ENCODE measurements around the gene ZNF319.

- TF ChIP-seq POLR2A (IDR thresholded peaks at IDR 0.05) (no peak), EP300 (IDR thresholded peaks at IDR 0.05) (no peak)
- TF ChIP-seq, protein P1, sequence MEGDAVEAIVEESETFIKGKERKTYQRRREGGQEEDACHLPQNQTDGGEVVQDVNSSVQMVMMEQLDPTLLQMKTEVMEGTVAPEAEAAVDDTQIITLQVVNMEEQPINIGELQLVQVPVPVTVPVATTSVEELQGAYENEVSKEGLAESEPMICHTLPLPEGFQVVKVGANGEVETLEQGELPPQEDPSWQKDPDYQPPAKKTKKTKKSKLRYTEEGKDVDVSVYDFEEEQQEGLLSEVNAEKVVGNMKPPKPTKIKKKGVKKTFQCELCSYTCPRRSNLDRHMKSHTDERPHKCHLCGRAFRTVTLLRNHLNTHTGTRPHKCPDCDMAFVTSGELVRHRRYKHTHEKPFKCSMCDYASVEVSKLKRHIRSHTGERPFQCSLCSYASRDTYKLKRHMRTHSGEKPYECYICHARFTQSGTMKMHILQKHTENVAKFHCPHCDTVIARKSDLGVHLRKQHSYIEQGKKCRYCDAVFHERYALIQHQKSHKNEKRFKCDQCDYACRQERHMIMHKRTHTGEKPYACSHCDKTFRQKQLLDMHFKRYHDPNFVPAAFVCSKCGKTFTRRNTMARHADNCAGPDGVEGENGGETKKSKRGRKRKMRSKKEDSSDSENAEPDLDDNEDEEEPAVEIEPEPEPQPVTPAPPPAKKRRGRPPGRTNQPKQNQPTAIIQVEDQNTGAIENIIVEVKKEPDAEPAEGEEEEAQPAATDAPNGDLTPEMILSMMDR (IDR thresholded peaks at IDR 0.05) = no peak
Measured at GRCh38 chr16:57987441-57988177, 12.9 kb downstream of the ZNF319 start.

Measured in suprapubic skin (tissue), 3 donors.